ENCODE data around the gene BBOF1. TPM values are rescaled to one million over a fixed set of nuclear protein-coding genes. Genes with fewer than 3 reads are reported as not detected.

The BBOF1 gene
- total and polyA plus RNA-seq, 4 donors = 1.0 to 2.8 (median 2.1) TPM

Small RNA genes within 50 kb of the gene (small RNA-seq; reads per million reads assigned to genes)
- not detected for gene AC005480.2

Other genes starting within 250 kb of the BBOF1 start
- 1 to 10 TPM; 4.2 to 9.5 TPM for gene PTGR2, start 167.5 kb upstream of the BBOF1 start, total RNA-seq
- gene PTGR2, start 167.5 kb upstream of the BBOF1 start, polyA plus RNA-seq = 1 to 10 TPM; 6.4 to 9.4 TPM
- gene ZNF410, start 132.5 kb upstream of the BBOF1 start, total RNA-seq = 10 to 100 TPM; 29.5 to 33.0 TPM
- gene ZNF410, start 132.5 kb upstream of the BBOF1 start, polyA plus RNA-seq = 10 to 100 TPM; 11.2 to 13.7 TPM
- 1 to 10 TPM; 1.4 to 1.5 TPM for gene FAM161B, start 69.3 kb upstream of the BBOF1 start, total RNA-seq
- under 1 TPM; 0.79 to 0.96 TPM for gene FAM161B, start 69.3 kb upstream of the BBOF1 start, polyA plus RNA-seq
- 10 to 100 TPM; 12.6 to 17.1 TPM for gene COQ6, start 69.0 kb upstream of the BBOF1 start, total RNA-seq
- 10 to 100 TPM; 19.9 to 33.7 TPM for gene COQ6, start 69.0 kb upstream of the BBOF1 start, polyA plus RNA-seq
- gene ENTPD5, start 61 bp upstream of the BBOF1 start, total RNA-seq = 100 to 1,000 TPM in 1 of 2 donors, 10 to 100 TPM in 1; 38.1 to 276 TPM
- gene ENTPD5, start 61 bp upstream of the BBOF1 start, polyA plus RNA-seq = 10 to 100 TPM; 53.4 to 99.5 TPM
- gene ALDH6A1, start 65.1 kb downstream of the BBOF1 start, total RNA-seq = 100 to 1,000 TPM; 157 to 183 TPM
- gene ALDH6A1, start 65.1 kb downstream of the BBOF1 start, polyA plus RNA-seq = 100 to 1,000 TPM; 114 to 153 TPM
- gene LIN52, start 65.6 kb downstream of the BBOF1 start, total RNA-seq = 1 to 10 TPM; 6.8 to 9.9 TPM
- gene LIN52, start 65.6 kb downstream of the BBOF1 start, polyA plus RNA-seq = 1 to 10 TPM; 3.8 TPM
- not detected for gene VSX2, start 220.1 kb downstream of the BBOF1 start, total RNA-seq
- gene VSX2, start 220.1 kb downstream of the BBOF1 start, polyA plus RNA-seq = not detected

Data from liver (tissue), 5 donors.